Measurements from ENCODE around the gene FOXRED1.
A peak's percentile ranks its signal among the peaks of the same experiment; 100 is the strongest.
"Not testable (repeated sequence)": the region's sequence is repeated elsewhere in the genome, so short reads cannot be mapped to it uniquely, and the experiment has no call there.

The FOXRED1 gene

DNA sequence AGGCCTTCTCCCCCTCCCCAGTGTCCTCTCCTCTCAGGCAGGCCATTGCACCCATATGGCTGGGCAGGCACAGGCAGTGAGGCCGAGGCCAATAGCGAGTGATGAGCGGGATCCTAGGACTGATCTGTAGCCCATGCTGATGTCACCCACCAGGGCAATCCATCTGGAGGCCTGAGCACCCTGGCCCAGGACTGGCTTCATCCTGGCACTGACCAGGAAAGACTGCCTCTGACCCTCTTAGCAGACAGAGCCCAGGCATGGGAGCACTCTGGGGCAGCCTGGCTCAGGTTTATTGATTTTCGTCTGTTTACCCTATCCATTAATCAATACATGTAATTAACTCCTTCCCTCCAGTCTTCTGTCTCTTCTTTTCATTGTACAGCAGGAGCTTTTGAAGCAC lies 8.8 kb downstream of the FOXRED1 start:
- DNase-seq (ENCODE audit: low spot score), result no peak

GRCh38 chr11:126279191-126279590 lies 10.2 kb downstream of the FOXRED1 start:
- no peak for DNase-seq (ENCODE audit: low spot score)

GRCh38 chr11:126280595-126280994 lies 11.6 kb downstream of the FOXRED1 start:
- DNase-seq (ENCODE audit: low spot score), result no peak

GRCh38 chr11:126281245-126281644 lies 12.3 kb downstream of the FOXRED1 start:
- no peak for DNase-seq (ENCODE audit: low spot score)

- no peak for DNase-seq (ENCODE audit: low spot score)
Observed at GRCh38 chr11:126281666-126282175, 12.8 kb downstream of the FOXRED1 start.

DNA sequence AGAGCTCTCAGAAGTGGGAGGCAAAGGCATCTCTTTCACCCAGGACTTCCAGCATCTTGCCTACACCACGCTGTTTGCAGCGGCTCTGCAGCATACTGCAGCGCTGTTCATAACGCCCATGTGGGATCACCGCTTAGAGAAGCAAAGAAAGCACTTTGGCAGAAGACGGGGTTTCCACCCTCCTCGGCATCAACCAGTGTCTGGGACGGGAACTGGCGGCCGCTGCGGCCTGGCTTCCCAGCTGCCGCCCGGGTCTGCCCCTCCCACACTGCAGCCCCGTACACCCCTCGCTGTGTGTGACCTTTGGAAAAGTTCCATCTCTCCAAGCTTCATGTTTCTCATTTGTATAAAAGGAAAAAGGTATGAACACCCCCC lies 13.4 kb downstream of the FOXRED1 start:
- DNase-seq (ENCODE audit: low spot score), result no peak

GRCh38 chr11:126282736-126283591 lies 14.0 kb downstream of the FOXRED1 start, which contains the start of gene TIRAP:
Gene TIRAP, plus strand, starts transcription at chr11:126283093. Its CDS starts 7,802 bp downstream, at chr11:126290895.
- no peak for DNase-seq (ENCODE audit: low spot score)

DNA sequence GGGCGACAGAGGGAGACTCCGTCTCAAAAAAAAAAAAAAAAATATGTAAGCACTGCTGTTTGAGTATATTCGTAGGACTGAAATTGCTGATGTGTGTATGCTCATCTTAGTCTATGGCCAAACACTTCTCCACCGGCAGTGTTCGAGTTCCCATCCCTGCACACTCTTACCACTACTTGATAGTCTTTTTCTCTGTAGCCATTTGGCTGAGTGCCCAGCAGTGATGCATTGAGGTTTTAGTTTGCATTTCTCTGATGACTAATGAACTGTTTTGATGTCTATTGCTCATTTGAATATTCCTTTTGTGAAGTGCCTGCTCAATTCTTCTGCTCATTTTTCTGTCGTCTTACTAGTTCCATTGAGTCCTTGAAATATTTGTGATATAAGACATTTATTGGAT lies 15.9 kb downstream of the FOXRED1 start:
- peak; percentile 68 for DNase-seq (ENCODE audit: low spot score)

DNA sequence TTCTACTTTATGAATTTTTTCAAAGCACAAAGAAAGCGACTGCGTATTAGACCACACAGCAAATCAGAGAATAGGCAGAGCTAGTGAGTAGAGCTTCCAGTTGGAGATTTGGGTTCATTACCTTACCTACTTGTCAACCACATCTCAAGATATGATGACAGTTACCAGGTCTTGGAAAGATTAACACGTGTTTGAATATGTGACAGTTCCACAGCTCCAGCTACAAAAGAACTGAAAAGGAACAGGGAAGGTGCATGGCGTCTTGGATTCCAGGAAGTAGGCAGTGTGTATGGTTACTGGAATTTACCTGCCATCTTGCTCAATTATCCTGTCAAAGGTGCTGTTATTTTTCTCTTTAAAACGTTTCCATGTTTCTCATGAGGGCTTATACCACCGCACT lies 19.3 kb downstream of the FOXRED1 start:
- no peak for DNase-seq (ENCODE audit: low spot score)

- no peak for DNase-seq (ENCODE audit: low spot score)
Observed at GRCh38 chr11:126290887-126291286, 21.9 kb downstream of the FOXRED1 start.

GRCh38 chr11:126293726-126294125 lies 24.8 kb downstream of the FOXRED1 start:
- DNase-seq (ENCODE audit: low spot score), result no peak

GRCh38 chr11:126297004-126297403 lies 28.1 kb downstream of the FOXRED1 start:
- DNase-seq (ENCODE audit: low spot score), result no peak

- peak; percentile 92 for DNase-seq (ENCODE audit: low spot score)
Observed at GRCh38 chr11:126303623-126304456, 34.9 kb downstream of the FOXRED1 start, which contains the start of gene DCPS. Gene DCPS, plus strand, starts transcription at chr11:126304060. Its CDS starts 21 bp downstream, at chr11:126304081.

DNA sequence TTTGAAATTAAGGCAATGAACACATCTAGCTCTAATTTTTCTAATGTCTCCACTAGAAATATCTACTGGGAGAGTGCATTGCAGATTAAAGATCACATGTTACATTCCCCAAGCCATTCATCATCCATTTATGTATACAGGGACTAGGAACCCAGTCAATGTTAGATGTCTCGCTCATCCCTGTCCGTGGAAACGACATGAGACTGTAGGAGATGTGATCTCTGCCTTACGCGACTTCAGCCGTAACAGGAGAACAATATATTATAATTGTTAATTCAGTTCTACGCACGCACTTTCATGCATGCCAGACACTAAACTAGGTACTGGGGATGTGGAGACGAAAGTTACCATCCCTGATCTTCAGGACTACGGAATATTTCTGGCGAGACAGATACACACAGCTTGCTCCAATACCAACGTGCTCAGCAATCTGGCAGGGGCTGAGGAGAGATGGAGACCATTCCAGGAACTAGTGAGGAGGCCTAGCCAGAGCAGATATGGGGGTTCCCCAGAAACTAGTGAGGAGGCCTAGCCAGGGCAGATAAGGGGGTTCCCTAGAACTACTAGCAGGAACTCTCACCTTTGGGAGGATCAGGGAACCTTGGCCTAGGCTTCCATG lies 35.6 kb downstream of the FOXRED1 start:
- DNase-seq (ENCODE audit: low spot score), result no peak

DNA sequence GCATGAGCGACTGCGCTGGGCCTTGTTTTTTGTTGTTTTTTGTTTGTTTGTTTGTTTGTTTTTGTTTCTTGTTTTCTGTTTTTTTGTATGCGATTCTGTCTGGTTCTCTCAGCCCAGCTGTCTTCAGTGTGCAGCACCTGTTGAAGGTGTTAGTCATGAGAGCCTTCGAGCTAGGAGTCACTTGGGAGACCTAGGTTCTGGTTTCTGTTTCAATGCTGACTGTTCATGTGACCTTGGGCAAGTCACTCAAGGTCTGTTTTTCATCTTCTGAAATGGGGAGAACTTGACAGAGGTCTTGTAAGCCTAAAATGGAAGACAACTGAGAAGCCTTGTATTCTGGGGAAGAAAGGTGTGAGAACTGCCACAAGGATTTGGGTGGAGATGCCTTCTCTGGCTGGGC lies 36.7 kb downstream of the FOXRED1 start:
- no peak for DNase-seq (ENCODE audit: low spot score)

DNA sequence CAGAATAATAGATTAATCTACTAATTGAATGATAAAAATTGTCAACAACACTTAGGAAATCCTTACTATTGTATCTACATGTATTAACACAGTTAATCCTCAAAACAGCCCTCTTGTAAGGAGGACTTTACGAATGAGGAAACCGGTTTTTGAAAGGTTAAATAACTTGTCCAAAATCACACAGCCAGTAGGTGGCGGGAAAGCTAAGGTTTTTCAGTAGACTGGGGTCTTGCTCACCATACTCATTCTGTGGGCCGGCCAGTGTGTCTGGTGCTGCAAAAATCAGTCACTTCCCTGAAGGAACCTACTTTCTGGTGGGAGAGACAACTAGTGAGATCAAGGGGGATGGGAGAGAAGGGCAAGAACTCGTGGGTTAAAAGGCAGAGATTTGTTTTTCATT lies 38.8 kb downstream of the FOXRED1 start:
- DNase-seq (ENCODE audit: low spot score), result peak; percentile 53

- peak; percentile 92 for DNase-seq (ENCODE audit: low spot score)
Observed at GRCh38 chr11:126308271-126308671, 39.3 kb downstream of the FOXRED1 start.

DNA sequence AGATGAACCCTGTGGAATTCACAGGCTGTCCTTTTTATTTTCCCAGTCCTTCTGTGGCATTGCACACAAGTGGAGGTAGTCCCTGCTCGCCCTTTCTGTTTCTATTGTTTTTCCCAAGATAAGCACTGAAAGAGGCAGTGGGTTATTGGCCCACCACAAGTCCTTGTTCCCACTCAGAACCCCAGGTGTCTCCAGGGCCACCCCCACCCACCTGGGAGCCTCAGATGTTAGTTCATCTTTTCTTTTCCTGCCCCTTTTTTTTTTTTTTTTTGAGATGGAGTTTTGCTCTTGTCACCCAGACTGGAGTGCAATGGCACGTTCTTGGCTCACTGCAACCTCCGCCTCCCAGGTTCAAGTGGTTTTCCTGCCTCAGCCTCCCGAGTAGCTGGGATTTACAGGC lies 39.8 kb downstream of the FOXRED1 start:
- not testable (repeated sequence) for DNase-seq (ENCODE audit: low spot score)

DNA sequence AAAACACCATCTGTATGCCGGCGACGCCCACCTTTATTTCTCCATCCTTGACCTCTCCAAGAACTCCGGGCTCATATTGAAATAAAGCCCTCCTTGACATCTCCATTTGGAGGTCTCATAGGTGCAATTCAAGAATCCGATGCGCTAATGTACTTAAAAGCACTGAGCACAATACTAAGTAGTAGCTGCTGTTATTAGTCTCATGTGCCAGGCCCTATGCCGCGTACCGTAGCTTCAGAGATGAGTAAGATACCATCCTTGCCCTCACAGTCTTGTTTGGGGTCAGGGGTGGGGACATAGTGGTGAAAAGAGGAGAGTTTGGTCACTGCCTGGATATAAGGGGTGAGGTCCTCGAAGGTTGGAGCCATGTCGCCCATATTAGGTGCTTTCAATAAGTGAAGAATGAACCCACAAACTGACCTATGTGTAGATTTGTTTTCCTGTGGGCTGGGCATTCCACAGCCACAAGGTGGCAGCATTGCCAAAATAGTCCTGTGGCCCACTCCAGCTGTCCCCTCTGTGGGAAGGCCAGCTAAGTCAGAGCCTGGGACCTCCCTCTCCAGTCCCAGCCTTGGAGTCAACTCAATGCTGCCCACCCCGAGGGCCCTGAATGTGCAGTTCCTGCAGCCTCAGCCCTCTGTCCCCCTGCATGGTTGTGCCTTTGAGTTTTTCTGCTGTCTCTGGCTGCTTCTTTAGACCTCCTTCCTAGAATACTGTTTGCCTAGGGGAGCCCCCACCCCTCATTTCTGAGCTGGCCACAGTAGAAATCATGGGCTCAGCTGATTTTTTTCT lies 41.4 kb downstream of the FOXRED1 start:
- DNase-seq (ENCODE audit: low spot score), result peak; percentile 63

DNA sequence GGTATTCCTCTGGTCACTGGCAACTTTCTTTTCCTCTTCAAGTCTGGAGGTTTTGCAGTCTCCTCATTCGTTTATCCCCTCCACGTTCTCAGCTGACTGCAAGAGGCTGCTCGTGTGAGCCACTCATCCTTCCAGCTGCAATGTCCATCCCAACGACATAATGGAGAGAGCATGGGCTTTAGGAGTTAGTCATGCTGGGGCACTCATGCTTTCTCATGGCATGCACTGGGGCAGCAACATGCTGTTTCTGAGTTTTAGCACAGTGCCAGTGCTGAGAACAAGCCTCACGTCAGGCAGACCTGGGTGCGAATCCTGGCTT lies 42.0 kb downstream of the FOXRED1 start:
- DNase-seq (ENCODE audit: low spot score), result no peak

GRCh38 chr11:126311401-126312291 lies 42.7 kb downstream of the FOXRED1 start:
- no peak for DNase-seq (ENCODE audit: low spot score)
